Measurements from ENCODE around the gene CALCR. TPM values are rescaled to one million over a fixed set of nuclear protein-coding genes. Genes with fewer than 3 reads are reported as not detected.

Gene CALCR
- total and polyA plus RNA-seq, 3 donors from 2014 or later, result 0.31 to 0.76 (median 0.56) TPM

- no peak for DNase-seq
- WGBS, 2 donors, result 73 to 85% methylated on average over 3 of the region's 3 CpGs
- TF ChIP-seq CTCF (IDR thresholded peaks at IDR 0.05) (no peak), POLR2A (IDR thresholded peaks at IDR 0.05) (no peak)
- Histone ChIP-seq H3K27ac (no peak overlapping the region), H3K27me3 (no peaks in the 10 kb centered on the region), H3K36me3 (ENCODE audit: low read depth, missing control alignments) (no peaks in the 10 kb centered on the region), H3K9me3 (no peaks in the 10 kb centered on the region), H3K4me3 (no peak overlapping the region), H3K4me1 (no peaks in the 10 kb centered on the region)
- intact Hi-C loops (cut with DNase I; ENCODE audit: low total_unique reads), result no loop called here
These were observed 165.2 kb downstream of the CALCR start for GRCh38 chr7:93409324-93409723.

DNA sequence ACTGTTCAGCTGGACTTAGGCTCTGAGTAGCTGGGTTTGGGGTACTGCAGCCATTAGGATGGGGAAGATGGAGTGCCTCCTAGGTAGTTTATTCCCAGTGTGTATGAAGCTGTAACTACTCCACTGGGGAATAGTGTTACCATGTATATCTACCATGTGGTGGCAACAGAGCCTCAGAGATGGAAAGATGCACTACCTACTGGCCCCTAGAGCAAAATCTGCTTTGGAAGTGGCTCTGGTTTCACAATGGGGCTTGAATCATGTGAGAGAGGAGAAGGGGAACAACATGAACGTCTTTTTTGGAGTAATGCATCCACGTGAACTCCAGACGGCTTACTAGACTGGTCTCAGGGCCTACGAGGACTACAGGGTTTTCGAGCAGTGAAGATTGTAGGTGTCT lies 167.3 kb downstream of the CALCR start:
- no peak overlapping the region for H3K4me3 ChIP-seq
- no peaks in the 10 kb centered on the region for H3K27me3 ChIP-seq
- H3K27ac ChIP-seq, result no peak overlapping the region
- no peak for DNase-seq
- no peaks in the 10 kb centered on the region for H3K9me3 ChIP-seq
- no peak for TF ChIP-seq POLR2A (IDR thresholded peaks at IDR 0.05)
- TF ChIP-seq CTCF (IDR thresholded peaks at IDR 0.05), result no peak
- H3K4me1 ChIP-seq, result no peaks in the 10 kb centered on the region
- H3K36me3 ChIP-seq (ENCODE audit: low read depth, missing control alignments), result no peaks in the 10 kb centered on the region
- WGBS, 2 donors, result 79 to 89% methylated on average over 5 of the region's 5 CpGs
- intact Hi-C loops (cut with DNase I; ENCODE audit: low total_unique reads), result no loop called here

GRCh38 chr7:93402944-93403343 lies 171.6 kb downstream of the CALCR start:
- H3K36me3 ChIP-seq (ENCODE audit: low read depth, missing control alignments), result no peaks in the 10 kb centered on the region
- H3K9me3 ChIP-seq, result no peaks in the 10 kb centered on the region
- no peaks in the 10 kb centered on the region for H3K4me1 ChIP-seq
- intact Hi-C loops (cut with DNase I; ENCODE audit: low total_unique reads), result no loop called here
- H3K4me3 ChIP-seq, result no peak overlapping the region
- DNase-seq, result no peak
- TF ChIP-seq POLR2A (IDR thresholded peaks at IDR 0.05), result no peak
- TF ChIP-seq CTCF (IDR thresholded peaks at IDR 0.05), result no peak
- WGBS, 2 donors, result 88 to 90% methylated on average over 5 of the region's 5 CpGs
- no peak overlapping the region for H3K27ac ChIP-seq
- no peaks in the 10 kb centered on the region for H3K27me3 ChIP-seq

DNA sequence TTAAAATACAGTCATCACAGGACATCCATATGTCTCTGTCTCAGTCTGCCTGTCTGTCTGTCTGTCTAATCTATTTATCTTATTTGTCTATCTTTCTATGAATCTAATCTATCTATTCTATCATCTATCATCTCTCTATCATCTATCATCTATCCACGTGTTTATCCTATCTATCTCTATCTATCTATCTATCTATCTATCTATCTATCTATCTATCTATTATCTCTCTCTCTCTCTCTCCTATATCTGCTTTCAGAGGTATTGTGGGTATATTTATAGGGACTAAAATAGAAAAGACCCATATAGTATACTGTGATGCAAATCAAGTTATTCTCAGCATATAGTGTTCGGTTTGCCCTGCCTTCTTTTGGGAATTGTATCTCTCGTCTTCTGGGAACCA lies 174.9 kb downstream of the CALCR start:
- Histone ChIP-seq H3K4me3 (no peak overlapping the region), H3K36me3 (ENCODE audit: low read depth, missing control alignments) (no peaks in the 10 kb centered on the region), H3K27ac (no peak overlapping the region), H3K27me3 (no peaks in the 10 kb centered on the region), H3K9me3 (no peaks in the 10 kb centered on the region), H3K4me1 (no peaks in the 10 kb centered on the region)
- DNase-seq, result no peak
- intact Hi-C loops (cut with DNase I; ENCODE audit: low total_unique reads), result no loop called here
- no peak for TF ChIP-seq CTCF (IDR thresholded peaks at IDR 0.05)
- no peak for TF ChIP-seq POLR2A (IDR thresholded peaks at IDR 0.05)
- WGBS, 2 donors, result 80 to 87% methylated on average over 3 of the region's 3 CpGs

GRCh38 chr7:93392984-93393383 lies 181.5 kb downstream of the CALCR start:
- Histone ChIP-seq H3K36me3 (ENCODE audit: low read depth, missing control alignments) (no peaks in the 10 kb centered on the region), H3K27ac (no peak overlapping the region), H3K9me3 (no peaks in the 10 kb centered on the region), H3K4me1 (no peaks in the 10 kb centered on the region), H3K4me3 (no peak overlapping the region), H3K27me3 (no peaks in the 10 kb centered on the region)
- TF ChIP-seq CTCF (IDR thresholded peaks at IDR 0.05), result no peak
- TF ChIP-seq POLR2A (IDR thresholded peaks at IDR 0.05), result no peak
- 93 to 94% methylated on average over 1 of the region's 1 CpG for WGBS, 2 donors
- intact Hi-C loops (cut with DNase I; ENCODE audit: low total_unique reads), result no loop called here
- no peak for DNase-seq
